NCI-H524 treated with DMSO at 0.1 percent for 48 hours (cell line): ENCODE data around the gene PRX.
A peak's percentile ranks its signal among the peaks of the same experiment; 100 is the strongest.
"Not testable (repeated sequence)": the region's sequence is repeated elsewhere in the genome, so short reads cannot be mapped to it uniquely, and the experiment has no call there.

Experiments used
- DNase-seq: peaks from one replicate; lab custom pipeline; 2025; lab: John Stamatoyannopoulos, UW

Gene PRX, protein sequence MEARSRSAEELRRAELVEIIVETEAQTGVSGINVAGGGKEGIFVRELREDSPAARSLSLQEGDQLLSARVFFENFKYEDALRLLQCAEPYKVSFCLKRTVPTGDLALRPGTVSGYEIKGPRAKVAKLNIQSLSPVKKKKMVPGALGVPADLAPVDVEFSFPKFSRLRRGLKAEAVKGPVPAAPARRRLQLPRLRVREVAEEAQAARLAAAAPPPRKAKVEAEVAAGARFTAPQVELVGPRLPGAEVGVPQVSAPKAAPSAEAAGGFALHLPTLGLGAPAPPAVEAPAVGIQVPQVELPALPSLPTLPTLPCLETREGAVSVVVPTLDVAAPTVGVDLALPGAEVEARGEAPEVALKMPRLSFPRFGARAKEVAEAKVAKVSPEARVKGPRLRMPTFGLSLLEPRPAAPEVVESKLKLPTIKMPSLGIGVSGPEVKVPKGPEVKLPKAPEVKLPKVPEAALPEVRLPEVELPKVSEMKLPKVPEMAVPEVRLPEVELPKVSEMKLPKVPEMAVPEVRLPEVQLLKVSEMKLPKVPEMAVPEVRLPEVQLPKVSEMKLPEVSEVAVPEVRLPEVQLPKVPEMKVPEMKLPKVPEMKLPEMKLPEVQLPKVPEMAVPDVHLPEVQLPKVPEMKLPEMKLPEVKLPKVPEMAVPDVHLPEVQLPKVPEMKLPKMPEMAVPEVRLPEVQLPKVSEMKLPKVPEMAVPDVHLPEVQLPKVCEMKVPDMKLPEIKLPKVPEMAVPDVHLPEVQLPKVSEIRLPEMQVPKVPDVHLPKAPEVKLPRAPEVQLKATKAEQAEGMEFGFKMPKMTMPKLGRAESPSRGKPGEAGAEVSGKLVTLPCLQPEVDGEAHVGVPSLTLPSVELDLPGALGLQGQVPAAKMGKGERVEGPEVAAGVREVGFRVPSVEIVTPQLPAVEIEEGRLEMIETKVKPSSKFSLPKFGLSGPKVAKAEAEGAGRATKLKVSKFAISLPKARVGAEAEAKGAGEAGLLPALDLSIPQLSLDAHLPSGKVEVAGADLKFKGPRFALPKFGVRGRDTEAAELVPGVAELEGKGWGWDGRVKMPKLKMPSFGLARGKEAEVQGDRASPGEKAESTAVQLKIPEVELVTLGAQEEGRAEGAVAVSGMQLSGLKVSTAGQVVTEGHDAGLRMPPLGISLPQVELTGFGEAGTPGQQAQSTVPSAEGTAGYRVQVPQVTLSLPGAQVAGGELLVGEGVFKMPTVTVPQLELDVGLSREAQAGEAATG (N-terminal part only)

DNA sequence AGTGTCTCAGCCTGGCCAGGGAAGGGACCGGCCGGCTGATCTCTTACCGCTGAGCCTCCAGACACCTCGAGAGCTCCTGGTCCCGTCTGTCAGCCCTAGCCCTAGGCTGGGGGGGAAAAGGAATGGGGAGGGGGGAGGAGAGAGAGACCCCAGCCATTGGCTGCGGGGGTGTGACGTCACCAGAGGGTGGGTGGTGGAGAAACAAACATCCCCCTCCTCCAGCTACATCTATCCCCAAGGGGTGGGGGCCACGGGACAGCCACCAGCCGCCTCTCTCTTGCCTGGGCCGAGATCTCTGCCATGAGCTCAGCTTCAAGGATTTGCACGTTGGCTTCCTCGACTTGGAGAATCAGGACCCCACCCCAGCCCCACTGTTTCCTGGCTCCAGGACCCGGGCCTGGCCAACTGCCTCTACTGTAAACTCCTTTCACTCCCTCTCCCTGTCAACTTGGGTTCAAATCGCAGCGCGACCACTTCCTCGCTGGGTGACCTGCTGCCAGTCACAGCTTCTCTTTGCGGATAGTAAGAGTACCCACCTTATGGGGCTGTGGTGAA, at the start of gene PRX:
Gene PRX, minus strand, starts transcription at position 88 of the 555 bp plus-strand sequence. CDS start 5,446 bp downstream, outside the sequence.
- no peak for DNase-seq

DNA sequence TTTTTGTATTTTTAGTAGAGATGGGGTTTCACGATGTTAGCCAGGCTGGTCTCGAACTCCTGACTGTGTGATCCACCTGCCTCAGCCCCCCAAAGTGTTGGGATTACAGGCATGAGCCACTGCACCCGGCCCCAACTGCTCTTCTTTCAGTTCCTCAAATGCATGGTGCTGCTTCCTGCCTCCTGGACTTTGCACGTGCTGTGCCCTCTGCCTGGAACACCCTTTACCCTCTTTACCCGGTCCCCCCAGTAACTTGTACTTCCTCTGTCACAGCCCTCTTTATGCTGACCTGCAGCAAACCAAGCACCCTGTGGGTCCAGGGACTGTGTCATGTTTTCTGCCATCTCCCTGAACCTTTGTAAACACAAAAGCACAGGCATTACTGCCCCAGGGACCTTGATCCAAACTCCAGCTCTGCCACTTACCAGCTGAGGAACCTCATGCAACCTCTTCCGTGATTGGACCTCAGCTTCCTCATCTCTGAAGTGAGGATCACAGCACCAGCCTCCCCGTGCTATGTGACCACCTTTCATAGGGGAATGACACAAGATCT, 48.6 kb upstream of the PRX start:
- no peak for DNase-seq

DNA sequence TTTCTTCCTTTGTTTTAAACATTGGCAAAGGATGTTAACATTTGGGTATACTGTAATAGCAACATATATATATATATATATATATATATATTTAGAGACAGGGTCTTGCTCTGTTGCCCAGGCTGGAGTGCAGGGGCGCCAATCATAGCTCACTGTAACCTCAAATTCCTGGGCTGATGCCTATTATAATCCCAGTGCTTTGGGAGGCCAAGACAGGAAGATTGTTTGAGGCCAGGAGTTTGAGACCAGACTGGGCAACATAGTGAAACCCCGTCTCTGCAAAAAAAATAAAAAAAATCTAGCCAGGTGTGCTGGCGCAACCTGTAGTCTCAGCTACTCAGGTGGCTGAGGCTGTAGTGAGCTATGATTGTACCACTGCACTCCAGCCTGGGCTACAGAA, 47.0 kb upstream of the PRX start:
- DNase-seq, result no peak

DNA sequence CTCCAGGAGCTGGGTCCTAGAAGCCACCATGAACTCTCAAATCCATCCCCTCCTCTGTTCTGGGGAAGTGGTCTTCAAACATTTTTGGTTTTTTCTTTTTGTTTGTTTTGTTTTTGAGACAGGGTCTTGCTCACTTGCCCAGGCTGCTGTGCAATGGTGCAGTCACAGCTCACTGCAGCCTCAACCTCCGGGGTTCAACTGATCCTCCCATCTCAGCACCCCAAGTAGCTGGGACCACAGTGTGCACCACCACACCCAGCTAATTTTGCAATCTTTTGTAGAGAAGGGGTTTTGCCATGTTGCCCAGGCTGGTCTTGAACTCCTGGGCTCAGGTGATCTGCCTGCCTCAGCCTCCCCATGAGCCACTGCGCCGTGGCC, 45.4 kb upstream of the PRX start:
- no peak for DNase-seq

DNA sequence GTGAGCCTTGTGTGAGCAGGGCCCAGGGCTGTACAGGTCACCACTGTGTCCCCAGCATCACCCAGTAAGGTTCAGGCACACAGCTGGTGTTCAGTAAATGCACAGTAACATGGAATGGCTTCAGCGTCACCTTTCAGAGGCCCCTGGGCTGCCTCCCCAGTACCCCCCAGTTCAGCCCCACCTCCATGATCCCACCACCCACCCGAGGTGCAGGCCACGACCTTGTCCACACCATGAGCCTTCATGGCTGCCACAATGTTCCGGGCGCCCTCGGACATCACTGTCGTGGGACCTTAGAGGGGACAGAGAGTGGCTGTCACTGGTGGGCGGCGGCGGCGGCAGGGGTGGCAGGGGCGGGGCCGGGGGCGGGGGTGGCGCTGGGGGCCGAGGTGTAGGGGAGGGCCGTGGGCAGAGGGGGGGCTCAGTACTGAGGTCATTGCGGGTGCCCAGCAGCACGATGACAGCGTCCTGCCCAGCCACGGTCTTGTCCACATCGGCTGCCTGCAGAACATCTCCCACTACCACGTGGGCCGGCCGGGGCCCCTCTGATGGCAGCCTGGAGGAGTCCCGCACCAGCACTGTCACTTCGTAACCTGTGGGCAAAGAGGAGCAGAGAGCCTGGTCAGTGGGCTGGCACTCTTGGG, 44.9 kb upstream of the PRX start:
- DNase-seq, result no peak

DNA sequence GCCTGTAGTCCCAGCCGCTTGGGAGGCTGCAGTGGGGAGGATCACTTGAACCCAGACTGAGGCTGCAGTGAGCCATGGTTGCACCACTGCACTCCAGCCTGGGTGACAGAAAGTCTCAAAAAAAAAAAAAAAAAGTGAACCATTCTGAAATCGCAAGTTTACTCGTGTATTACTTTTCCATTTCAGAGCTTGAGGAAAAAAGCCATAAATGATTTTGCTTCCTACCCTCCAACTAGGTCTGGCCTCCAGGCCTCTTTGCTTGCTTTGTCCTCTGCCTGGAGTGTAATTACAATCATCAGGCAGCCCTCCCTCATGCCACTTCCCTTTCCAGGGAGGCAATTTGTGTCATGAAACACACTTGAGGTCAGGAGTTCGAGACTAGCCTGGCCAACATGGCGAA, 43.9 kb upstream of the PRX start:
- DNase-seq, result no peak

DNA sequence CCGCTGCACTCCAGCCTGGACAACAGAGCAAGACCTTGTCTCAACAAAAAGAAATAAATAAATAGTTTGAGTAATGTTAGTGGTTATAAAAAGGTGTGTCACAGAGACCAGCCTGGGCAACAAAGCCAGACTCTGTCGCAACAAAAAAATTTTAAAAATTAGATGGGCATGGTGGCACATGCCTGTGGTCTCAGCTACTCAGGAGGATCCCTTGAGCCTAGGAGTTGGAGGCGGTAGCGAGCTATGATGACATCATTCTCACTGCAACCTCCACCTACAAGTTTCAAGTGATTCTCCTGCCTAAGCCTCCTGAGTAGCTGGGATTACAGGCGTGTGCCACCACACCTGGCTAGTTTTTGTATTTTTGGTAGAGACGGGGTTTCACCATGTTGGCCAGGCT, 40.8 kb upstream of the PRX start:
- not testable (repeated sequence) for DNase-seq

DNA sequence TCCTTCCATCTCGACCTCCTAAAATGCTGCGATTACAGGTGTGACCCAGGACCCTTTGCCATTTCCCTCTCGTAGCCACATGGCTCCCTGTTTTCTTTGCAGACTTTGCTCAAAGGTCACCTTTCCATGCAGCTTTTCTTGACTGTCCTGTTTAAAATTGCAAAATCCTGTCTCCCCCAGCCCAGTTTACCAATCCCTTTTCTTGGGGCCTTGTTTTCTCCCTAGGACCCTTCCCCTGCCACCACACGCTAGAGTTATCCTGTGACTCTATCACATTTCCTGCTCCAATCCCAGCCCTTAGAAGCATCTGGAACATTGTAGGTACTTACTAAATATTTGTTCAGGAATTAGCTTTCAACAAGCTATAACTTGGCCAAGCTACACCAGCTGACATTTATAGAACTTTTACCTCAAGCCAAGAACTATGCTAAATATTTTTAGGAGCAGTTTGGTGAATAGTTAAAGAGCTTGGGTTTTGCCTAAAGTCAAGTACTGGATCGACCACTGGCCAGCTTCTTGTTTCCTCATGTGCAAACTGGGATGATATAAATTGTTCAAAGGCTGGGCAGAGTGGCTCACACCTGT, 40.1 kb upstream of the PRX start:
- DNase-seq, result no peak

DNA sequence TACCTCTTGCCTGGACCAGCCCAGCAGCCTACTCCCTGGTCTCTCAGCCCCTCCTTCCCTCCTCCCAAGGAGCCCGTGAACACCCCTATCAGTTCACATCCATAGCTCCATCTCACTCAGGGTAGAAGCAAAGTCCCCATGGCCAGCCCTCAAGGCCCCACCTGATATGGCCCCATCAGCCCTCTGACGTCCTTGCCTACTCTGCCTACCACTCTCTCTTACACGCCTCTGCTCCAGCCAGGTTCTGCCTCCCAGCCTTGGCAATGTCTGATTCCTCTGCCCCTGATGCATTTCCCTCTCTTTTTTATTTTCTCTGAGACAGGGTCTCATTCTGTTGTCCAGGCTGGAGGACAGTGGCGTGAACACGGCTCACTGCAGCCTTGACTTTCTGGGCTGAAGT, 38.8 kb upstream of the PRX start:
- DNase-seq, result no peak

DNA sequence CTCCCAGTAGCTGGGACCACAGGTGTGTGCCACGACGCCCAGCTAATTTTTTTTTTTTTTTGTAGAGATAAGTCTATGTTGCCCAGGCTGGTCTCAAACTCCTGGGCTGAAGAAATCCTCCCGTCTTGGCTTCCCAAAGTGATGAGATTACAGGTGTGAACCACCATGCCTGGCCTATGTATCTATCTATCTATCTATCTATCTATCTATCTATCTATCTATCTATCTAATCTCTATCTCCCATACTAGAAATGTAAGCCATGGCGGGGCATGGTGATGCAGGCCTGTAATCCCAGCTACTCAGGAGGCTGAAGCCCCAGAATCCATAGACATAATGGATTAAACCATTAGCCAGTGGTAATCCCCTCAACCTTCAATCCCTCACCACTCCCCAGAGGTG, 37.5 kb upstream of the PRX start:
- no peak for DNase-seq

DNA sequence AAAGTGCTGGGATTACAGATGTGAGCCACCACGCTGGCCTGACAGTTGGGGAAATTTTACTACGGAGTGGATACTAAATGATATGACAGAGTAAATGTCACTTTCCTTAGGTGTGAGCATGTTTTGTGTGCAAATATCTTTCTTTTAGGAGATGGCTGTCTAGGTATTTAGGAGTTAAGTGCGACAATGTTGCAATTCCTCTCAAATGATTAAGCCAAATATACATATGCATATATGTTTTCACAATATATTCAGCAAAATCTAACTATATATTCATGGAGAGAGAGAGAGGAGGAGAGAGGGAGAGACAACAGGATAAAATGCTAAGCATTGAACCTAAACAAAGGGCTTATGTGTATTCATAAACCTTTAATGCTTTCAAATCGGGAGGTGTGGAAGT, 36.3 kb upstream of the PRX start:
- no peak for DNase-seq

DNA sequence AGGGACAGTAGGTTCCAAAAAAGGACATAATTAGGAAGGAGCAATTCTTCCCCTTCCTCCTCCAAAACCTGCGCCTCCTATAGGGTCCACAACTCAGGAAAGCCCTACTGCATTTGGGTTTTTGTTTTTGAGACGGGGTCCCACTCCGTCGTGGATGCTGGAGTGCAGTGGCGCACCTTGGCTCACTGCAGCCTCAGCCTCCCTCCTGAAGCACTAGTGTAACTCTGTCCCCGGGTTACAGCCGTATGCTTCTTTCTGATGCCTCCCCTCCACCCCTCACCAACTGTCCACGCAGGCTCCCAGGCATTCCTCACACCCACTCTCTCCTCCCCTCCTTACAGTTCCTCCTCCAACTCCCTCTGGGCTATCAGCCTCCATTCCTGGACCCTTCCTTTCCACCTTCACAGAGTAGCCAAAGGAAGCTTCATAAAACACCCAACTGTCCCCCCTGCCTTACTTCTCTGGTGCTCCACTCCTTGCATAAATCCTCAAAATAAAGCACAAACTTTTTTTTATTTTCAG, 33.1 kb upstream of the PRX start:
- no peak for DNase-seq

DNA sequence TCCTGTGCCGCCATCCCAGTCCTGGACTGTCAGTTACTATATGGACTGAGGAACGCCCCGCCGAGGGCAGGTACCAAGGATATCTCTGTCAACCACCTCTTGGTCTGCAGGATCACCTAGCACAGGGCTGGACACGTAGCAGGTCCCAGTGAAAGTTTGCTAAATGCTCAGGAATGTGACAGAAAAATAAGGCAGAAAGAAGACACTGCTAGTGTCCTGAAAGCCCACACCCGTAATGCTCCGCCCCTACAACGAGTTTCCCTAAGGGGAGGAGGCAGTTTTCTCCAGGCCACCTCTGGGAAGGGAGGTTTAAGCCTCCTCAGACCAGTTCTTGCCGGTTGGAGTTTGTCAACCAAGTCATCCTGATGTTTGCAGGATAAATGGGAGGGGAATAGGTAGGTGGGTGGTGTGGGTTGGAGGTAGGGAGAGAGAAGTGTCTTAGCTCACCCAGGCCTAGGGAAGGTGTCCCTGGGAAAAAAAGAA, 32.6 kb upstream of the PRX start:
- no peak for DNase-seq

DNA sequence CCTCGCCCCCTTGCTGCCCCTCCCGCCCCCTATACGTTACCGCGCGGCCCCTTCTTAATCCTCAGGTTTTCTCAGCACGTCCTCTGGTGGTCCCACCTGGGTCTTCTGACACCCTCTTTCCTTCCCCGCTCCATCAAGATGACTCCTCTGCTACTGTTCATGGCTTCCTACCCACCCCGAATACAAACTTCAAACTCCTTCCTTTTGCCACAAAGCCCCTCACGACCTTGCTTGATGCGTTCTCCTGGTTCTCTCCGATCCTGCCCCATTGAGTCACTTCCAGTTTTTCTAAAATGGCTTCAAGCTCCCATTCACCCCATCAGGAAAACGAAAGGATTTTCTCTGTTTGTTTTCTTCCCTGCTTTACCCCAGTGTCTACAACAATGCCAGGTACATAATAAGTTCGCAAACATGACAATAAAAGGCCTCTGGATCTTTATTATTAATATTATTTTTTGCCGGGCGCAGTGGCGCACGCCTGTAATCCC, 31.7 kb upstream of the PRX start:
- DNase-seq, result peak; percentile 90

DNA sequence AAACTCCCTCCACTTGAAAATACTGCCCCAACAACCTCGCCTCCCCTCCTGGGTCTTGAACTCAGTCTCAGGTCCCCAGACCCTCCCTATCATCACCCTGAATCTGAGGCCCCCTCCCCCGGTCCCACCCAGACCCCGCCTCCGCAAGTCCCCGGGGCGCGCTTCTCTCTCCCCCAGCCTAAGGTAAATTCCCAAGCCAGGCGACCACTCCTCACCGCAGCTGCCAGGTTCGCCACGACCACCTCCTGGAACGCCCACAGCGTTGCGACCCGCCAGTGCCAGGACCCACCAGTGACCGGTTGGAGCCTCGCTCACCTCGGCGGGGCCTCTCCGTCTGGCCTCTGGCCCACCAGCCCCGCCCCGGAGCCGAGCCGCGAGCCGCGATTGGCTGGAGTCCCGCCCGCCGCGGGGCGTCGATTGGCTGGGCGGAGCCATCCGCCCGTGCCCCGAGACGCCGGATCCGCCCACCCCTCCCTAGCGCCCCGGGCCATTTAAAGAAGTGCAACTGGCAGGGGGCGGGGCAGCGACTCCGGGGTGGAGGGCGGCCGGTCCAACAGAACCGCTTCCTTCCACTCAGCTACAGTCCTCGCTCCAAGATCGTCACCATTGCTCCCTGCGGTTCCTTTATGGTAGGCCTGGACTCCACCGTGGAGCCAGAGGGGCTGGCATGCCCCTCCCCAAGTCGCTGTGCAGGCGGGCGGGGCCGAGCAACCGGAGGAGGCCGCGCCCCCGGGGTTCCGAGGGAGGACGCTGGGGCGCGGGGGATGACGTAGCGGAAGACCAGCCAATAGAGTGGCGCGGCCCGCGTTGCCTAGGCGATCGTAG, 31.0 kb upstream of the PRX start, which contains the start of gene SERTAD3:
Gene SERTAD3, minus strand, starts transcription at position 336 of the 825 bp plus-strand sequence. CDS start 2,255 bp downstream, outside the sequence.
- DNase-seq, result peak; percentile 66

DNA sequence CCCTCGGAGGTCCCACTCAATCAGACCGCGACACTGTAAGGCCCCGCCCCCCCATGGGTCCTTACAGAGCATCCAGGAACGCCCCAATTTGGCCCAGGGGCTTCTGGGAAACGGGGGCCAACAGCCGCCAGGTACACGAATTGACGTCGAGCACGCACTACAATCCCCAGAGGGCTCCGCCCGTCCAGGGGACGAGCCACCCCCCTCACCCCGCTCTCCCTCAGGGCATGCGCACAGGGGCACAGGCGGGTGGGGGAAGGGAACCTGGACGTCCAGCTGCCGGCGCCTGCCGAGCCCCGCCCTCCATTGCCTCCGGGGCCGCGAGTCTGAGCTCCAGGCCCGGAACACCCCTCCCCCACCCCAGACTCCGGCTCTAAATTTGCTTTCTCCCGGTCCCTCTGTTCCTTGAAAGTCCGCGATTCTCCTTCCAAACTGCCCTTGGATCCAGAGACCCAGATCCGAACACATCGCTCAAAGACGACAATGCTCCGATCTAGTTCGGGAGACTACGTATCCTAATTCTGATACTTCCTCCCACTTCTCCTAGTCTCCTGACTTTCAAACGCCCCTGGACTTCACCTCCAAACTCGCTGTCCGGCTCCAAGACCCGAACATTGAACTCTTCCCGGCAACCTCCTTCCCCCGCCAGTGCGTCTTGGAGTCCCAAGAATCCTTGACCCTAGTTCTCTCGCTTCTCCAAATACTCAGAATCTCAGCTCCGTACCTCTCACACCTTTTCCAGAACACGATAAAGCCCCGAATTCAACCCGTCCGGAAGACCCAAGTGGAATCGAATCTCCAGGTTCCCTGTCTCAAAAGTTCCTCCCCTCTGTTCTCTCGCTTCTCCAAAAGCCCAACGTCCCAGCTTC, 30.2 kb upstream of the PRX start:
- DNase-seq, result peak; percentile 98

DNA sequence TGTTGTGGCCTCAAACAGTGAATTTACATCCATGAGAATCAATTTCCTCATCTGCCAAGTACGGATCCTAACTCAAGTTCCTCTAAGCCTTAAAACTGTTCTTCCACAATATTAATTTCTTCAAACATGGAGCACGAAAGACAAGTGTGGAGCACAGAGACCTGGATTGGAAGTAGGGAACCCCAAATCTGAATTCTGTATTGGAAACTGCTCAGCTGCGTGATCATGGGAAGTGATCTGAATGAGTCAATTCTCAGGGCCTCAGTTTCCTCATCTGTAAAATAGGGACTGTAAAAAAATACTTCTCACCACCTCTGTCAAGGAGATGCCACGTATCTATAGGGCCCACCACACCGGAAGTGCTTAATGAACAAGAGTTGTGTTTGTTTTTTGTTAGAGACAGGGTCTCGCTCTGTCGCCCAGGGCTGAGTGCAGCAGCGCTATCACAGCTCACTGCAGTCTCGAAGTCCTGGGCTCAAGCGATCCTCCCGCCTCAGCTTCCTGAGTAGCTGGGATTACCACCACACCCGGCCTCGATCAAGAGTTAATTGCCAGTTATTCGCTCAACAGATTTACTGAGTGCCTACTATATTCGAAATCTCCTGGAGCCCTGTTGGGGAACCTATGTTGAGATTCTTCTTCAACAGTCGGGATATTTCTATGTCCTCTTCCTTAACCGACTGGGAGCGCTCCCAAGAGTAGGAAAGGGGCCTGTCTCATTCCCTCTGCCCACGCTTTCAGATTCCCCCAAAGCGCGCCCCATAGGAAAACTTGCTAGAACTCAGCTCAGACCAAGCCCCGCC, 29.4 kb upstream of the PRX start:
- no peak for DNase-seq
